ENCODE measurements around the gene RC3H1. TPM values are rescaled to one million over a fixed set of nuclear protein-coding genes. Genes with fewer than 3 reads are reported as not detected.
A peak's percentile ranks its signal among the peaks of the same experiment; 100 is the strongest.

The RC3H1 gene
- total and polyA plus RNA-seq, 2 of the 8 experiments (the other 6 are each of a cell fraction or from before 2014, with no cell fraction given) = 7.4 to 32.2 TPM

DNA sequence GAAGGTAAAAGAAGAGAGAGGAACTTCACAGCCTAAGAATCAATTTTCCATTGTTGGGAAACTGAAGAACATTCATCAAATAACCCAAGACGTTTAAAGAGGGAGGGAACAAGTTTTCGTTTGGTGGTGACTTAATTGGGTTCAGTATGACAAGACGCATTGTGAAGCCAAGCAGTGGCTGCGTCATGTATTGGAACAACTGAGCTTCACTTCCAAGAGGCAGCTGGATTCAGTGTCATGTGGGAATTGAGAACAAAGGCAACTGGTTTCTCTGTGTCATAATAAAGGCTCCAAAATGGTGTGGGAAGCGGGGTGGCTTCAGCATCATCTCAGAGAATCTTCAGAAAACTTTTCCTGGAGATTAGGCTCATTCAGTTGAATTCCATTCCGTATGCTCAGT, 29.8 kb upstream of the RC3H1 start:
- WGBS, 2 experiments (ENCODE audit: extremely low coverage in 1 of 2, insufficient coverage in 1 of 2, insufficient read length in 1 of 2, insufficient replicate concordance in 2 of 2, low coverage in 1 of 2, low lambda C conversion rate in 2 of 2, missing lambda C conversion rate in 1 of 2) = 85% methylated on average over 6 of the region's 6 CpGs; no CpG with 5 or more reads in 1 of the 2 experiments
- no peak overlapping the region for H2BK120ac ChIP-seq (replicated peaks; ENCODE audit: low read depth, low read length)
- H3K9ac ChIP-seq (replicated peaks in 1 of 4; ENCODE audit: extremely low read depth in 1 of 4, low read depth in 3 of 4, low read length in 3 of 4) = no peak overlapping the region
- no peak overlapping the region for H2BK15ac ChIP-seq (ENCODE audit: low read length)
- H3K56ac ChIP-seq (replicated peaks; ENCODE audit: insufficient read length, low read depth, low read length) = no peak overlapping the region
- ChIA-PET POLR2A (ENCODE audit: partially characterized antibody) (no interaction called here), CTCF (ENCODE audit: partially characterized antibody) (interaction anchor here (0.7 to 1.6 kb wide), 2 partner anchors 10 to 12 kb away, joined by 3 read pairs; no protein-coding TSS in a partner anchor)
- peaks cover 0 to 5% of the 10 kb centered on the region in 2 experiments; a peak in 1 of 4 replicates for H3K9me3 ChIP-seq (ENCODE audit: insufficient read depth in 2 of 2, low read depth in 1 of 2, low read length in 1 of 2)
- H2AK5ac ChIP-seq (ENCODE audit: low read depth, low read length) = no peak overlapping the region
- no peak overlapping the region for H4K5ac ChIP-seq (ENCODE audit: insufficient read length, low read depth, low read length)
- no peaks in the 10 kb centered on the region for H3K36me3 ChIP-seq (ENCODE audit: control insufficient read depth in 2 of 4, insufficient read depth in 4 of 4, low read length in 3 of 4)
- no peaks in the 10 kb centered on the region for H4K20me1 ChIP-seq (replicated peaks in 1 of 2; ENCODE audit: control insufficient read depth in 1 of 2, insufficient read depth in 2 of 2, low read length in 2 of 2)
- no peak overlapping the region for H2BK12ac ChIP-seq (ENCODE audit: low read depth, low read length)
- H4K8ac ChIP-seq (ENCODE audit: extremely low read depth, insufficient read depth, low read length) = no peak overlapping the region
- H4K91ac ChIP-seq (replicated peaks; ENCODE audit: insufficient read length, low read length) = no peak overlapping the region
- no peaks in the 10 kb centered on the region for H3K4me1 ChIP-seq (replicated peaks in 1 of 4; ENCODE audit: control insufficient read depth in 3 of 4, insufficient read depth in 4 of 4, low read length in 3 of 4)
- no peak overlapping the region for H2BK20ac ChIP-seq (ENCODE audit: low read length)
- no peaks in the 10 kb centered on the region for H3K23me2 ChIP-seq (ENCODE audit: low read depth, low read length)
- no peak overlapping the region for H3K4me2 ChIP-seq (ENCODE audit: insufficient read depth in 1 of 2, low read depth in 2 of 2, low read length in 2 of 2)
- H3K79me2 ChIP-seq (ENCODE audit: control insufficient read depth in 1 of 2, insufficient read depth in 2 of 2, low read length in 2 of 2) = no peaks in the 10 kb centered on the region
- H3K18ac ChIP-seq (ENCODE audit: extremely low read depth, low read length) = no peak overlapping the region
- no peak overlapping the region for H3K27ac ChIP-seq (ENCODE audit: low read depth, low read length)
- no peak for FAIRE-seq
- no peak for DNase-seq (ENCODE audit: low read depth in 1 of 2, low spot score in 2 of 2)
- no peak overlapping the region for H3K4me3 ChIP-seq (ENCODE audit: extremely low read depth in 1 of 4, insufficient read depth in 2 of 4, low read depth in 3 of 4, low read length in 4 of 4)
- H3K23ac ChIP-seq (ENCODE audit: insufficient read length) = no peak overlapping the region
- no peaks in the 10 kb centered on the region for H3K27me3 ChIP-seq (replicated peaks in 1 of 4; ENCODE audit: control insufficient read depth in 3 of 4, extremely low read depth in 1 of 4, insufficient read depth in 3 of 4, low read length in 3 of 4)
- H2AFZ ChIP-seq (ENCODE audit: low read length) = peak overlapping the region; percentile 99
- H3K4ac ChIP-seq (replicated peaks; ENCODE audit: insufficient read length, low read depth, low read length) = no peak overlapping the region
- no peak overlapping the region for H2BK5ac ChIP-seq (ENCODE audit: low read depth, low read length)
- no peaks in the 10 kb centered on the region for H3K79me1 ChIP-seq (ENCODE audit: low read depth, low read length)
- no peak overlapping the region for H3K14ac ChIP-seq (ENCODE audit: insufficient read length)
- TF ChIP-seq SRF (IDR thresholded peaks at IDR 0.05; ENCODE audit: low read depth, low read length) = no peak
- TF ChIP-seq CEBPB (IDR thresholded peaks at IDR 0.05; ENCODE audit: low read depth, low read length) = no peak
- no peak for TF ChIP-seq BRCA1 (IDR thresholded peaks at IDR 0.05; ENCODE audit: low read depth, low read length)
- TF ChIP-seq RXRA (IDR thresholded peaks at IDR 0.05; ENCODE audit: insufficient read depth, low read depth, low read length) = no peak
- TF ChIP-seq CHD1 (IDR thresholded peaks at IDR 0.05; ENCODE audit: low read depth, low read length) = no peak
- TF ChIP-seq SP4 (IDR thresholded peaks at IDR 0.05; ENCODE audit: low read length) = no peak
- no peak for TF ChIP-seq EZH2 (IDR thresholded peaks at IDR 0.05; ENCODE audit: low read depth, low read length, severe bottlenecking)

Data from H1 (cell line).